B cell (primary cell): ENCODE measurements around the gene ACSL1. TPM values are rescaled to one million over a fixed set of nuclear protein-coding genes. Genes with fewer than 3 reads are reported as not detected.

Source experiments
- ATAC-seq: fragments of 200-7000 bp; cut with Tn5 transposase; one replicate; pipeline ENCODE4 v1.10.0; 2021; ENCODE audit warnings: low read depth, mild to moderate bottlenecking, moderate number of reproducible peaks, moderate library complexity
- CTCF ChIA-PET: fragments of 350-600 bp; sonication (Branson Sonifier 250); formaldehyde crosslinking; loops from one replicate; lab custom pipeline; 2021; ENCODE audit warnings: antibody characterized with exemption, inconsistent platforms; lab: Charles Lee
- POLR2A ChIA-PET: fragments of 350-600 bp; sonication (Branson Sonifier 250); formaldehyde crosslinking; loops from one replicate; lab custom pipeline; 2021; ENCODE audit warnings: antibody characterized with exemption; lab: Charles Lee
- DNase-seq: peaks from one replicate; pipeline ENCODE4 v3.0.0; 2013
- H2AFZ ChIP-seq: 2 replicates; pipeline ENCODE4 v1.6.1; 2012; ENCODE audit warnings: mild to moderate bottlenecking, low read depth, low read length; ENCODE audit not compliant: insufficient read depth, poor library complexity, severe bottlenecking
- H3K27ac ChIP-seq, 2 donors: 1 replicate in 1 of 2; 2 replicates in 1 of 2; pipeline ENCODE4 v1.5.1; 2012 to 2013; ENCODE audit warnings: low read length in 2 of 2, mild to moderate bottlenecking in 2 of 2, moderate library complexity in 1 of 2
- H3K27me3 ChIP-seq, 4 experiments: fragments of 200-600 bp in 1 of 4; sonication (generic) in 1 of 4; replicated peaks in 1 of 4; 1 replicate in 2 of 4; 2 replicates in 2 of 4; pipeline versions ENCODE4 v1.6.1 to v1.7.0; 2013 to 2016; ENCODE audit warnings: low read length in 3 of 4, mild to moderate bottlenecking in 2 of 4, mixed read lengths in 1 of 4, moderate library complexity in 1 of 4; ENCODE audit not compliant: insufficient read depth in 4 of 4, control insufficient read depth in 3 of 4; ENCODE audit errors: control extremely low read depth in 1 of 4
- H3K36me3 ChIP-seq, 2 experiments: replicated peaks in 1 of 2; 1 replicate in 1 of 2; 2 replicates in 1 of 2; pipeline versions ENCODE4 v1.6.1 to v1.7.1; 2013; ENCODE audit warnings: low read length in 1 of 2; ENCODE audit not compliant: insufficient read depth in 2 of 2, control insufficient read depth in 1 of 2; ENCODE audit errors: control extremely low read depth in 1 of 2, extremely low read depth in 1 of 2
- H3K4me1 ChIP-seq, 2 donors: fragments of 200-600 bp in 1 of 2; sonication (generic) in 1 of 2; 1 replicate in 1 of 2; 2 replicates in 1 of 2; pipeline versions ENCODE4 v1.5.1 to v1.6.1; 2013 to 2017; ENCODE audit warnings: low read length in 2 of 2; ENCODE audit not compliant: control insufficient read depth in 2 of 2, insufficient read depth in 2 of 2
- H3K4me2 ChIP-seq: replicated peaks from 2 replicates; pipeline ENCODE3; 2012; ENCODE audit warnings: mild to moderate bottlenecking, low read depth, low read length; ENCODE audit not compliant: poor library complexity, severe bottlenecking
- H3K4me3 ChIP-seq, 5 experiments: fragments of 200-600 bp in 1 of 5; sonication (generic) in 1 of 5; 1 replicate in 3 of 5; 2 replicates in 2 of 5; pipeline versions ENCODE4 v1.5.1 to v1.7.0; 2011 to 2016; ENCODE audit warnings: low read length in 4 of 5, mild to moderate bottlenecking in 4 of 5, low read depth in 2 of 5, control low read depth in 1 of 5, moderate library complexity in 1 of 5; ENCODE audit not compliant: insufficient read depth in 1 of 5; ENCODE audit errors: control extremely low read depth in 1 of 5, extremely low read depth in 1 of 5
- H3K79me2 ChIP-seq: fragments of 200-600 bp; sonication (generic); one replicate; pipeline ENCODE4 v1.6.0; 2016; ENCODE audit warnings: low read length; ENCODE audit not compliant: control insufficient read depth, insufficient read depth
- H3K9ac ChIP-seq: fragments of 200-600 bp; sonication (generic); 2 replicates; pipeline ENCODE4 v1.6.1; 2017; ENCODE audit warnings: mild to moderate bottlenecking, low read length, moderate library complexity
- H3K9me3 ChIP-seq, 3 donors: one replicate each; pipeline versions ENCODE4 v1.6.1 to v1.7.1; 2013; ENCODE audit warnings: low read length in 2 of 3; ENCODE audit not compliant: control insufficient read depth in 2 of 3, insufficient read depth in 1 of 3; ENCODE audit errors: control extremely low read depth in 1 of 3
- H4K20me1 ChIP-seq: 2 replicates; pipeline ENCODE4 v1.6.0; 2012; ENCODE audit warnings: mild to moderate bottlenecking, low read length; ENCODE audit not compliant: insufficient read depth, control insufficient read depth, poor library complexity, severe bottlenecking
- H3K27ac Mint-ChIP-seq: one replicate; pipeline ENCODE4 v1.8.0; 2021; ENCODE audit warnings: mixed read lengths
- H3K27me3 Mint-ChIP-seq: one replicate; pipeline ENCODE4 v1.8.0; 2021; ENCODE audit warnings: mixed read lengths
- H3K4me1 Mint-ChIP-seq: one replicate; pipeline ENCODE4 v1.8.0; 2021; ENCODE audit warnings: mixed read lengths
- H3K4me3 Mint-ChIP-seq: one replicate; pipeline ENCODE4 v1.8.0; 2021; ENCODE audit warnings: mixed read lengths
- H3K9me3 Mint-ChIP-seq: one replicate; pipeline ENCODE4 v1.8.0; 2022; ENCODE audit warnings: mixed read lengths; ENCODE audit not compliant: insufficient read depth
- CTCF ChIP-seq: fragments of 200-600 bp; IDR thresholded peaks from one replicate; pipeline ENCODE4 v1.8.0; 2022; ENCODE audit warnings: antibody characterized with exemption, mild to moderate bottlenecking
- EZH2 ChIP-seq: IDR thresholded peaks from 2 replicates; pipeline ENCODE4 v1.6.1; 2012; ENCODE audit warnings: borderline replicate concordance, low read depth, mild to moderate bottlenecking, moderate library complexity, low read length; ENCODE audit not compliant: insufficient read depth, poor library complexity, severe bottlenecking
- WGBS: methylation state at CpG from one replicate; pipeline ENCODE4 v1.1.5; 2013; ENCODE audit warnings: missing lambda C conversion rate; ENCODE audit not compliant: insufficient coverage; 5-methylcytosine and 5-hydroxymethylcytosine counted together
- intact Hi-C: fragments of 100-400 bp; cut with micrococcal nuclease; formaldehyde crosslinking; loops from one replicate; pipeline ENCODE4 v1.10.0; 2022
- polyA plus RNA-seq: library from polyadenylated mRNA; depleted of rRNA; stranded (reverse); fragments of >200 nt; gene quantifications from 2 replicates; pipeline ENCODE4 v1.2.3, GENCODE V29; 2012
- total RNA-seq, 2 donors: library from RNA; stranded (reverse); fragments of 120-200 nt in 1 of 2; gene quantifications; 1 replicate in 1 of 2; 2 replicates in 1 of 2; pipeline versions ENCODE4 v1.2.3 to v1.2.4, GENCODE V29; 2013 to 2022

Gene ACSL1
- total and polyA plus RNA-seq, 2 donors (not counting 1 experiment from before 2014, with no cell fraction given): 6.6 to 31.8 TPM

GRCh38 chr4:184863916-184864315 lies 38.1 kb upstream of the ACSL1 start:
- Mint-ChIP-seq H3K9me3 (no peaks in the 10 kb centered on the region), H3K27ac (no peak overlapping the region), H3K27me3 (peaks cover 4% of the 10 kb centered on the region), H3K4me3 (no peak overlapping the region), H3K4me1 (peaks cover 11% of the 10 kb centered on the region)
- H3K4me2 ChIP-seq: no peak overlapping the region
- H3K4me1 ChIP-seq: peaks cover 0 to 5% of the 10 kb centered on the region in 2 donors
- no peak overlapping the region for H3K4me3 ChIP-seq
- intact Hi-C loops: no loop called here
- no peaks in the 10 kb centered on the region for H3K9me3 ChIP-seq
- no peak for TF ChIP-seq CTCF
- TF ChIP-seq EZH2: no peak
- H2AFZ ChIP-seq: no peak overlapping the region
- H3K79me2 ChIP-seq: no peaks in the 10 kb centered on the region
- no CpG with 5 or more reads among the region's 3 CpGs for WGBS
- ChIA-PET CTCF (no interaction called here), POLR2A (no interaction called here)
- no peak overlapping the region for H3K9ac ChIP-seq
- DNase-seq: no peak
- H4K20me1 ChIP-seq: no peaks in the 10 kb centered on the region
- H3K27ac ChIP-seq: no peak overlapping the region
- H3K36me3 ChIP-seq: no peaks in the 10 kb centered on the region
- H3K27me3 ChIP-seq: no peaks in the 10 kb centered on the region
- no peak for ATAC-seq

GRCh38 chr4:184861047-184861446 lies 35.3 kb upstream of the ACSL1 start:
- POLR2A ChIA-PET: no interaction called here
- intact Hi-C loops: no loop called here
- H3K4me3 Mint-ChIP-seq: no peak overlapping the region
- H3K27ac ChIP-seq: no peak overlapping the region
- H4K20me1 ChIP-seq: no peaks in the 10 kb centered on the region
- H3K9me3 ChIP-seq: no peaks in the 10 kb centered on the region
- TF ChIP-seq EZH2: no peak
- no peak for TF ChIP-seq CTCF
- H3K4me1 ChIP-seq: peaks cover 6 to 11% of the 10 kb centered on the region in 2 donors
- H3K27me3 Mint-ChIP-seq: no peaks in the 10 kb centered on the region
- no peak overlapping the region for H2AFZ ChIP-seq
- H3K27me3 ChIP-seq: no peaks in the 10 kb centered on the region
- H3K9me3 Mint-ChIP-seq: no peaks in the 10 kb centered on the region
- CTCF ChIA-PET: no interaction called here
- ATAC-seq: no peak
- H3K9ac ChIP-seq: no peak overlapping the region
- H3K4me2 ChIP-seq: no peak overlapping the region
- DNase-seq: no peak
- no peaks in the 10 kb centered on the region for H3K79me2 ChIP-seq
- no peaks in the 10 kb centered on the region for H3K36me3 ChIP-seq
- no peak overlapping the region for H3K4me3 ChIP-seq
- no peak overlapping the region for H3K27ac Mint-ChIP-seq
- H3K4me1 Mint-ChIP-seq: peaks cover 21% of the 10 kb centered on the region
- WGBS: 0% methylated on average over 1 of the region's 5 CpGs
